Prostate gland (tissue), 2 donors: Measurements from ENCODE around the gene BABAM2. TPM values are rescaled to one million over a fixed set of nuclear protein-coding genes. Genes with fewer than 3 reads are reported as not detected.

Experiments
- DNase-seq: peaks from one replicate; pipeline ENCODE4 v3.0.0-alpha.2; 2019; ENCODE audit warnings: low spot score
- H3K27ac ChIP-seq, 2 donors: fragments of 200-600 bp; sonication (generic); 2 replicates each; pipeline ENCODE4 v1.5.1; 2017 to 2019
- H3K27me3 ChIP-seq: fragments of 200-600 bp; sonication (generic); replicated peaks from 2 replicates; pipeline ENCODE4 v1.5.1; 2019; ENCODE audit not compliant: insufficient read depth
- H3K36me3 ChIP-seq, 2 donors: fragments of 200-600 bp; sonication (generic); 1 replicate in 1 of 2; 2 replicates in 1 of 2; pipeline versions ENCODE4 v1.5.1 to v1.8.1; 2017 to 2019
- H3K4me1 ChIP-seq: fragments of 200-600 bp; sonication (generic); replicated peaks from 2 replicates; pipeline ENCODE4 v1.5.1; 2019
- H3K4me3 ChIP-seq, 2 donors: fragments of 200-600 bp; sonication (generic); 2 replicates each; pipeline ENCODE4 v1.5.1; 2017 to 2019
- H3K9me3 ChIP-seq: fragments of 200-600 bp; sonication (generic); 2 replicates; pipeline ENCODE4 v1.5.1; 2017
- POLR2A ChIP-seq: fragments of 450-650 bp; IDR thresholded peaks from one replicate; pipeline ENCODE4 v1.6.1; 2016; ENCODE audit warnings: antibody characterized with exemption, mild to moderate bottlenecking
- POLR2AphosphoS5 ChIP-seq: sonication (generic); formaldehyde crosslinking; IDR thresholded peaks from one replicate; pipeline ENCODE4 v1.6.1; 2017; ENCODE audit warnings: antibody characterized with exemption
- WGBS: methylation state at CpG from one replicate; pipeline ENCODE4 v1.1.5; 2018; 5-methylcytosine and 5-hydroxymethylcytosine counted together
- intact Hi-C: fragments of 100-400 bp; cut with DNase I; formaldehyde crosslinking; loops from one replicate; pipeline ENCODE4 v1.14.2; 2022
- total RNA-seq, 2 donors: library from RNA; depleted of rRNA; stranded (reverse); fragments of >200 nt; gene quantifications; one replicate each; pipeline ENCODE4 v1.1.0, GENCODE V29; 2016
- TF ChIP-seq, protein P1 (sequence below), 4 experiments: fragments of 200-600 bp in 2 of 4; fragments of 450-650 bp in 2 of 4; sonication (generic) in 2 of 4; IDR thresholded peaks; 1 replicate in 3 of 4; 2 replicates in 1 of 4; pipeline ENCODE4 v1.5.1; 2016 to 2019; ENCODE audit warnings: antibody characterized with exemption in 4 of 4, mild to moderate bottlenecking in 2 of 4, moderate library complexity in 2 of 4

The BABAM2 gene
- total RNA-seq, 2 donors from 2014 or later: 35.8 to 37.3 TPM

DNA sequence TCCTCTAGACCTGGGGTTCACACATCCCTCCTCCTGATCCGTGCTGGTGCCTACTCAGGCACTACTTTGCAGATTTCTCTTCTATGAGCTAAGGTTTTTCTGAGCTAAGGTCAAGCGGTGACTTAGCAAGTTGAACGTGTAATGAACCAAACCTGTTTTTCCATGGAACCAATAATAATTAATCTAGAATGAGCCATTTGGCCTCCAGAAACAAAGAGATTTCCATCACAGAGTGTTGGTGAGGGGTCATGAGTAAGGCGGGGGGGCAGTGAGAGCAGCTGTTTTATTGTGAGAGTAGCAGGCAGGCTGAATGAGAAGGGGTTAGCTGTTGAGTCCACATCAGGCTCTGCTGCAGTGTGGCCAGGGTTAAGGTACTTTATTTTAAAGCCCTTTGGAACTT is 390.1 kb downstream of the BABAM2 start:
- Histone ChIP-seq H3K4me1 (no peaks in the 10 kb centered on the region), H3K4me3 (no peak overlapping the region), H3K27me3 (no peaks in the 10 kb centered on the region), H3K36me3 (no peaks in the 10 kb centered on the region), H3K9me3 (no peaks in the 10 kb centered on the region), H3K27ac (no peak overlapping the region)
- no peak for DNase-seq
- TF ChIP-seq POLR2A (no peak), POLR2AphosphoS5 (no peak)
- TF ChIP-seq, protein P1, sequence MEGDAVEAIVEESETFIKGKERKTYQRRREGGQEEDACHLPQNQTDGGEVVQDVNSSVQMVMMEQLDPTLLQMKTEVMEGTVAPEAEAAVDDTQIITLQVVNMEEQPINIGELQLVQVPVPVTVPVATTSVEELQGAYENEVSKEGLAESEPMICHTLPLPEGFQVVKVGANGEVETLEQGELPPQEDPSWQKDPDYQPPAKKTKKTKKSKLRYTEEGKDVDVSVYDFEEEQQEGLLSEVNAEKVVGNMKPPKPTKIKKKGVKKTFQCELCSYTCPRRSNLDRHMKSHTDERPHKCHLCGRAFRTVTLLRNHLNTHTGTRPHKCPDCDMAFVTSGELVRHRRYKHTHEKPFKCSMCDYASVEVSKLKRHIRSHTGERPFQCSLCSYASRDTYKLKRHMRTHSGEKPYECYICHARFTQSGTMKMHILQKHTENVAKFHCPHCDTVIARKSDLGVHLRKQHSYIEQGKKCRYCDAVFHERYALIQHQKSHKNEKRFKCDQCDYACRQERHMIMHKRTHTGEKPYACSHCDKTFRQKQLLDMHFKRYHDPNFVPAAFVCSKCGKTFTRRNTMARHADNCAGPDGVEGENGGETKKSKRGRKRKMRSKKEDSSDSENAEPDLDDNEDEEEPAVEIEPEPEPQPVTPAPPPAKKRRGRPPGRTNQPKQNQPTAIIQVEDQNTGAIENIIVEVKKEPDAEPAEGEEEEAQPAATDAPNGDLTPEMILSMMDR (IDR thresholded peaks at IDR 0.05): no peak
- WGBS: 96% methylated on average over 4 of the region's 4 CpGs
- intact Hi-C loops: no loop called here

DNA sequence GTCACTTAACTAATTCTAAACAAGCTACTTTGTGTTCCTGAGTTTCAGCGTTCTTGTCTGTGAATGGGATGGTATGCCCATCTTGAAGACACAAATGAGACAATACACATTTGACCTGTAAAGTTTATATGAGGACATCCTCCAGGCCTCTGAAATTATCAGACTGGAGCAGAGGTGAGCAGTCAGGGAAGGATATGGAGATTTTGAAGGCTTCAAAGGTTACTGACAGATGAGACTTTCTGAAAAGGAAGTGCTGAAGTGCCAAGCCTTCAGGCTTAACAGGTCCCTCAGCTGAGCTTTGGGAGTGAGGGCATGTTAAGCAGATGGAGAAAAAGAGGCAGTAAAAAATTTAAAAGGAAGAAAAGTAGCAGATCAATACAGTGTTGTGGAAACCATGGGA is 391.2 kb downstream of the BABAM2 start:
- intact Hi-C loops: no loop called here
- H3K27me3 ChIP-seq: no peaks in the 10 kb centered on the region
- no peaks in the 10 kb centered on the region for H3K9me3 ChIP-seq
- 84% methylated on average over 1 of the region's 1 CpG for WGBS
- H3K36me3 ChIP-seq: no peaks in the 10 kb centered on the region
- H3K27ac ChIP-seq: no peak overlapping the region
- H3K4me1 ChIP-seq: no peaks in the 10 kb centered on the region
- no peak overlapping the region for H3K4me3 ChIP-seq
- TF ChIP-seq POLR2A: no peak
- no peak for TF ChIP-seq POLR2AphosphoS5
- TF ChIP-seq, protein P1 (IDR thresholded peaks at IDR 0.05): no peak
- DNase-seq: no peak

DNA sequence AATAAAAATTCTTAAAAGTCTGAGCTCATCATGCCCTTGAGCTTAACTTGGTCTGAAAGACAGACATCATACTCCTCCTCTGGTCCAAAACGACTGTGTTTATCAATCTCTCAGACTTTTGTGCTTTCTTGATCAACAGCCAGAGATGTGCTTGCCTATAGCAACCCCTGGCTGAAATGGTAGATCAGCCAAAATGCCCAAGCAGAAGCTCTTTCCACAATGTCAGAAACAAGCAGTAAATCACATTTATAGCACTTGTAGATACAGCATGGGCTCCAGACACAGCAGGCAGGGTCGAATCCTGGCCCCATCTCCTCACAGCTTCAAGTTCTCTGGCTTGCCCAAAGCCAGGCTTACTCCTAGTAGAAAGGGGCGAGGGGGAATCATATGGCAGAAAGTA is 391.7 kb downstream of the BABAM2 start:
- H3K9me3 ChIP-seq: no peaks in the 10 kb centered on the region
- H3K27ac ChIP-seq: no peak overlapping the region
- no peaks in the 10 kb centered on the region for H3K36me3 ChIP-seq
- TF ChIP-seq POLR2A (no peak), POLR2AphosphoS5 (no peak)
- TF ChIP-seq, protein P1 (IDR thresholded peaks at IDR 0.05): no peak
- no peaks in the 10 kb centered on the region for H3K27me3 ChIP-seq
- no peaks in the 10 kb centered on the region for H3K4me1 ChIP-seq
- intact Hi-C loops: no loop called here
- DNase-seq: no peak
- H3K4me3 ChIP-seq: no peak overlapping the region
- 62% methylated on average over 3 of the region's 3 CpGs for WGBS

DNA sequence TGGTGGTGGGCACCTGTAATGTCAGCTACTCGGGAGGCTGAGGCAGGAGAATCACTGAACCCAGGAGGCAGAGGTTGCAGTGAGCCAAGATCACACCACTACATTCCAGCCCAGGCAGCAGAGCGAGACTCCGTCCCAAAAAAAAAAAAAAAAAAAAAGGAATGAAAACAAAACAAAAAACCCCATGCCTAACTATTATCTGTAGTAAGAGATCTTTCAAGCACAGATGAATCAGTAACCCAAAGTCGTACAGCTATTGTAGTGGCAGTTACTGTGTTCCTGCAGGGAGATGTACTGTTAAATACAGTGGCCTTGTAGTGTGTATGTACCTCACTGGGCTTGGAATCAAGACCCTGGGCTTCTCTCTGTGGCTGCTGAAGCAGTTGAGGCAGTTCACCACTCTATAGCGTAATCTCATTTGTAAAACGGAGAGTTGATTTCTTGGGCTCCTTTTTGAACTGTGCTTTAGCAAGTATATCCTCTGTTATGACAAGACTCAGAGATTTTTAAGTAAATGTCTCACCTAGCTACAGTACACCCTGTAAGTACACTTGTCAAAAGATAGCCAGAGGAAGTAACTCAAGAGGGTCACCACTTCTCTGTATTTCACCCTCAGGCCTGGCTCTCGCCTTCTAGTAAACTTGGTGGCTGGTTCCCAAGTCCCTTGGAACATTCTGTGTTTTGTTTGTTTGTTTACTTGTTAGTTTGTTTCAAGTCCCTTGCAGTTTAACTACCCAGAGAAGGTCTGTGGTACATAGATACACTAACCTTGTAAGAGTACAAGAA is 392.5 kb downstream of the BABAM2 start:
- intact Hi-C loops: no loop called here
- WGBS: 84% methylated on average over 7 of the region's 7 CpGs
- H3K36me3 ChIP-seq: no peaks in the 10 kb centered on the region
- H3K4me3 ChIP-seq: no peak overlapping the region
- no peak for DNase-seq
- H3K9me3 ChIP-seq: no peaks in the 10 kb centered on the region
- H3K4me1 ChIP-seq: no peaks in the 10 kb centered on the region
- TF ChIP-seq POLR2AphosphoS5: no peak
- TF ChIP-seq, protein P1 (IDR thresholded peaks at IDR 0.05): no peak
- TF ChIP-seq POLR2A: no peak
- H3K27ac ChIP-seq: no peak overlapping the region
- H3K27me3 ChIP-seq: no peaks in the 10 kb centered on the region

DNA sequence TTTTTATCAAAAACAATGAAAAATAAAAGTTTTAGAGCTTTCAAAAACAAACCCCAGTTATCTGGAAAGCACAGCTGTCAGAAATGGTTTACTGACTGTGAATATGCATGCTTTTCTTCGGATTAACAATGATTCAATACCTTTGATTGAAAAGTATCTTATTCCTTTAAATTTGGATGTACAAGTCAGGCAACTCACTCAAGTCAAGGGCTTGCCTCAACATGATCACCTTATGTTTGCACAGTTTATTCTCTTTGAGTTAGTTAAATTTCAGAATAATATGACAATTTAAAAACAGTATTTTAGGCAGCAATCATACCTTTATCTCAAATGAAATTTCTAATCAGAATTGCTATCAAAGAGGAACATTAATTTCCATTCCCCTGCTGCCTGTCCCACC is 393.3 kb downstream of the BABAM2 start:
- 50% methylated on average over 1 of the region's 1 CpG for WGBS

More for the DNA sequence above, 393.3 kb downstream of the BABAM2 start:
- H3K36me3 ChIP-seq: no peaks in the 10 kb centered on the region
- no peak overlapping the region for H3K27ac ChIP-seq
- DNase-seq: no peak
- no peaks in the 10 kb centered on the region for H3K9me3 ChIP-seq
- TF ChIP-seq, protein P1 (IDR thresholded peaks at IDR 0.05): no peak
- TF ChIP-seq POLR2AphosphoS5 (no peak), POLR2A (no peak)
- intact Hi-C loops: no loop called here
- H3K27me3 ChIP-seq: no peaks in the 10 kb centered on the region
- H3K4me1 ChIP-seq: no peaks in the 10 kb centered on the region
- H3K4me3 ChIP-seq: no peak overlapping the region
